Tibial nerve (tissue), 4 donors: ENCODE measurements around the gene PRKCE. TPM values are rescaled to one million over a fixed set of nuclear protein-coding genes. Genes with fewer than 3 reads are reported as not detected.

ENCODE experiments used
- DNase-seq, 2 donors: peaks; one replicate each; pipeline ENCODE4 v3.0.0-alpha.2; 2019; ENCODE audit warnings: low spot score in 2 of 2
- H3K27ac ChIP-seq, 4 donors: fragments of 200-600 bp; sonication (generic) in 3 of 4; one replicate each; pipeline ENCODE4 v1.5.1; 2017 to 2019; ENCODE audit warnings: mild to moderate bottlenecking in 1 of 4
- H3K27me3 ChIP-seq, 2 donors: fragments of 200-600 bp; sonication (generic) in 1 of 2; one replicate each; pipeline versions ENCODE4 v1.5.1 to v1.6.0; 2017 to 2019
- H3K36me3 ChIP-seq, 3 donors: fragments of 200-600 bp; sonication (generic); one replicate each; pipeline ENCODE4 v1.5.1; 2018 to 2019
- H3K4me1 ChIP-seq, 4 donors: fragments of 200-600 bp; sonication (generic) in 3 of 4; one replicate each; pipeline ENCODE4 v1.5.1; 2017 to 2019
- H3K4me3 ChIP-seq, 4 donors: fragments of 200-600 bp; sonication (generic) in 3 of 4; one replicate each; pipeline ENCODE4 v1.5.1; 2017 to 2019; ENCODE audit warnings: mild to moderate bottlenecking in 1 of 4, moderate library complexity in 1 of 4
- H3K9me3 ChIP-seq, 4 donors: fragments of 200-600 bp; sonication (generic) in 3 of 4; one replicate each; pipeline ENCODE4 v1.5.1; 2017 to 2019
- EP300 ChIP-seq, 2 donors: sonication (generic); formaldehyde crosslinking; IDR thresholded peaks; one replicate each; pipeline ENCODE4 v1.6.1; 2017; ENCODE audit warnings: antibody characterized with exemption in 2 of 2, mild to moderate bottlenecking in 1 of 2
- POLR2A ChIP-seq, 2 donors: fragments of 450-650 bp; IDR thresholded peaks; one replicate each; pipeline ENCODE4 v1.6.1; 2017; ENCODE audit warnings: antibody characterized with exemption in 2 of 2, mild to moderate bottlenecking in 2 of 2, moderate library complexity in 2 of 2
- WGBS, 2 donors: methylation state at CpG; one replicate each; pipeline ENCODE4 v1.1.5; 2018; 5-methylcytosine and 5-hydroxymethylcytosine counted together
- total RNA-seq, 4 donors: library from RNA; depleted of rRNA; stranded (reverse); fragments of >200 nt; gene quantifications; one replicate each; pipeline ENCODE4 v1.1.0, GENCODE V29; 2016
- TF ChIP-seq, protein P1 (sequence below), 5 experiments: fragments of 200-600 bp in 3 of 5; fragments of 450-650 bp in 2 of 5; sonication (generic) in 3 of 5; IDR thresholded peaks; one replicate each; pipeline ENCODE4 v1.5.1; 2016 to 2019; ENCODE audit warnings: antibody characterized with exemption in 5 of 5, mild to moderate bottlenecking in 3 of 5, moderate library complexity in 2 of 5

PRKCE gene
- total RNA-seq, 4 donors from 2014 or later: 14.4 to 22.4 (median 17.9) TPM

DNA sequence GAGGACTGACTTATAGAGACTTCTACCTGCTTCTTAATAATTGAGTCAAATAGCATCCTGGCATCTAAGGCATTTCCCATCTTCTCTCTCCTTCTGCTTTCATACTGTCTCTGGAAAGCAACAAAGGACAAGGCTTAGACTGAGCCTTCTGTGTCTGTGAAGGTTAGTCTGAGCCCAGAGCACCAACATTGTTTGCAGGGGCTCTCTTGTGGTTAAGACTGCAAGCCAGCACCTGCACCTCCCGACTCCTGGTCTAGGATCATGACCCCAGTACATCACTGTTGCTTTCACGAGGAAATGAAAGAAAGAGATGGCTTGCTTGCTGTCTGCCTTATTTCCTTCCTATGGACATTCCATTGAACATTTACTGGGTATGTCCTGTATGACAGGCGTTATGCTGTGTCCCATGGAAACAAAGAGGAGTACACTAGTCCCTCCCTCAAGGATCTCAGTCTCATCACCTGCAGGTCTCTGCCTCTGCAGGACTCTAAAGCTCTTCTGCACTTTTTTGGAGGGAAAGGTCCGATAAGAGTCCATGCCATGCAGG is 330.0 kb downstream of the PRKCE start:
- Histone ChIP-seq H3K4me1 (peaks cover 0 to 3% (median 0%) of the 10 kb centered on the region in 4 donors), H3K4me3 (no peak overlapping the region), H3K36me3 (peaks cover 0 to 53% (median 0%) of the 10 kb centered on the region in 3 donors), H3K9me3 (no peaks in the 10 kb centered on the region), H3K27me3 (no peaks in the 10 kb centered on the region), H3K27ac (no peak overlapping the region)
- 74 to 81% methylated on average over 4 of the region's 4 CpGs for WGBS, 2 donors
- DNase-seq: no peak
- TF ChIP-seq, protein P1, sequence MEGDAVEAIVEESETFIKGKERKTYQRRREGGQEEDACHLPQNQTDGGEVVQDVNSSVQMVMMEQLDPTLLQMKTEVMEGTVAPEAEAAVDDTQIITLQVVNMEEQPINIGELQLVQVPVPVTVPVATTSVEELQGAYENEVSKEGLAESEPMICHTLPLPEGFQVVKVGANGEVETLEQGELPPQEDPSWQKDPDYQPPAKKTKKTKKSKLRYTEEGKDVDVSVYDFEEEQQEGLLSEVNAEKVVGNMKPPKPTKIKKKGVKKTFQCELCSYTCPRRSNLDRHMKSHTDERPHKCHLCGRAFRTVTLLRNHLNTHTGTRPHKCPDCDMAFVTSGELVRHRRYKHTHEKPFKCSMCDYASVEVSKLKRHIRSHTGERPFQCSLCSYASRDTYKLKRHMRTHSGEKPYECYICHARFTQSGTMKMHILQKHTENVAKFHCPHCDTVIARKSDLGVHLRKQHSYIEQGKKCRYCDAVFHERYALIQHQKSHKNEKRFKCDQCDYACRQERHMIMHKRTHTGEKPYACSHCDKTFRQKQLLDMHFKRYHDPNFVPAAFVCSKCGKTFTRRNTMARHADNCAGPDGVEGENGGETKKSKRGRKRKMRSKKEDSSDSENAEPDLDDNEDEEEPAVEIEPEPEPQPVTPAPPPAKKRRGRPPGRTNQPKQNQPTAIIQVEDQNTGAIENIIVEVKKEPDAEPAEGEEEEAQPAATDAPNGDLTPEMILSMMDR (IDR thresholded peaks at IDR 0.05): no peak
- TF ChIP-seq EP300 (IDR thresholded peaks at IDR 0.05) (no peak), POLR2A (IDR thresholded peaks at IDR 0.05) (no peak)

- Histone ChIP-seq H3K4me1 (peaks cover 0 to 3% (median 0%) of the 10 kb centered on the region in 4 donors), H3K36me3 (peaks cover 0 to 53% (median 0%) of the 10 kb centered on the region in 3 donors), H3K27me3 (no peaks in the 10 kb centered on the region), H3K4me3 (no peak overlapping the region), H3K27ac (no peak overlapping the region), H3K9me3 (no peaks in the 10 kb centered on the region)
- TF ChIP-seq, protein P1 (IDR thresholded peaks at IDR 0.05): no peak
- no peak for TF ChIP-seq EP300 (IDR thresholded peaks at IDR 0.05)
- TF ChIP-seq POLR2A (IDR thresholded peaks at IDR 0.05): no peak
- DNase-seq: no peak
- whole genome bisulfite sequencing, 2 donors: 95 to 100% methylated on average over 7 of the region's 7 CpGs
Observed at GRCh38 chr2:45982096-45982495, 330.6 kb downstream of the PRKCE start.

- no peak for DNase-seq
- H3K27me3 ChIP-seq: no peaks in the 10 kb centered on the region
- H3K4me3 ChIP-seq: no peak overlapping the region
- H3K36me3 ChIP-seq: peaks cover 0 to 51% (median 0%) of the 10 kb centered on the region in 3 donors
- H3K27ac ChIP-seq: no peak overlapping the region
- H3K4me1 ChIP-seq: peaks cover 0 to 3% (median 0%) of the 10 kb centered on the region in 4 donors
- TF ChIP-seq EP300 (IDR thresholded peaks at IDR 0.05): no peak
- 94 to 95% methylated on average over 7 of the region's 7 CpGs for WGBS, 2 donors
- no peaks in the 10 kb centered on the region for H3K9me3 ChIP-seq
Observed at GRCh38 chr2:45983213-45983612, 331.7 kb downstream of the PRKCE start.

- H3K4me1 ChIP-seq: peaks cover 0 to 3% (median 0%) of the 10 kb centered on the region in 4 donors
- H3K9me3 ChIP-seq: no peaks in the 10 kb centered on the region
- TF ChIP-seq POLR2A (IDR thresholded peaks at IDR 0.05) (no peak), EP300 (IDR thresholded peaks at IDR 0.05) (no peak)
- TF ChIP-seq, protein P1 (IDR thresholded peaks at IDR 0.05): no peak
- peaks cover 0 to 51% (median 0%) of the 10 kb centered on the region in 3 donors for H3K36me3 ChIP-seq
- H3K27me3 ChIP-seq: no peaks in the 10 kb centered on the region
- DNase-seq: no peak
- no peak overlapping the region for H3K27ac ChIP-seq
- 81 to 100% methylated on average over 7 of the region's 7 CpGs for WGBS, 2 donors
- H3K4me3 ChIP-seq: no peak overlapping the region
Observed at GRCh38 chr2:45984366-45984765, 332.9 kb downstream of the PRKCE start.

DNA sequence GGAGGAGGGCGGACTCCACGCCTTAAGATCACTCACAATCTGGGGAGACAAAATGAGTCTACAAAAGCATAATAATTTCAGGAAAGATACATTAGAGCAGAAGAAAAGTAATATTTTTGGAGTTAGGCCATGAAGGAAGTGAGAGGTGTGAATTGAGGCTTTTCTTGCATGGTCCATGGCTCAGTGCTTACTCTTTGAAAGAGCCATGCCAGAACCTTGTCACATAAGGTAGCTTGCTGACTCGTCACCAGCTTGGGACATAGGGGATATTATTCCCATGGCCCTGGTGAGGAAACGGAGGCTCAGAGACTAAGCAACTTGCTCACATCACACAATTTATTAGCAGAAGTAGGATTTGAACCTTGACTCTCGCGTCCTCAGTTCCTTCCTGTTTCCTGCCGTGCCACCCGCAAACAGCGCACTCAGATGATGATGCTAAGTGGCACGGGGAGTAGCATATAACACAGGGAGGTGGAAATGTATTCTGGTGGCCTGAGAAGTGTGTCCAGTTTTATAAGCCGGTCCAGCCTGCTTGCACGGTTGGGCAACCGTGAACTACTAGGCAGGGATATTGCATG is 333.5 kb downstream of the PRKCE start:
- DNase-seq: no peak
- 87 to 92% methylated on average over 13 of the region's 13 CpGs for WGBS, 2 donors
- Histone ChIP-seq H3K4me3 (no peak overlapping the region), H3K36me3 (peaks cover 0 to 49% (median 0%) of the 10 kb centered on the region in 3 donors), H3K9me3 (no peaks in the 10 kb centered on the region), H3K27me3 (no peaks in the 10 kb centered on the region), H3K4me1 (peaks cover 0 to 3% (median 0%) of the 10 kb centered on the region in 4 donors), H3K27ac (no peak overlapping the region)
- no peak for TF ChIP-seq EP300 (IDR thresholded peaks at IDR 0.05)
- TF ChIP-seq POLR2A (IDR thresholded peaks at IDR 0.05): no peak
- TF ChIP-seq, protein P1 (IDR thresholded peaks at IDR 0.05): no peak
